H9 (cell line): ENCODE data around the gene CTU2. TPM values are rescaled to one million over a fixed set of nuclear protein-coding genes. Genes with fewer than 3 reads are reported as not detected.

Source experiments
- DNase-seq: peaks from one replicate; pipeline ENCODE4 v3.0.0-alpha.2; 2017
- H2AFZ ChIP-seq: one replicate; pipeline ENCODE4 v1.6.1; 2013; ENCODE audit warnings: mild to moderate bottlenecking, low read length, control low read depth, moderate library complexity
- H2AK5ac ChIP-seq: 2 replicates; pipeline ENCODE4 v1.6.1; 2013; ENCODE audit warnings: low read length, control low read depth, mixed read lengths; ENCODE audit not compliant: insufficient read length
- H2BK120ac ChIP-seq: one replicate; pipeline ENCODE4 v1.6.1; 2013; ENCODE audit warnings: low read depth, mild to moderate bottlenecking, low read length, control low read depth, inconsistent platforms; ENCODE audit not compliant: poor library complexity, severe bottlenecking
- H2BK12ac ChIP-seq: 2 replicates; pipeline ENCODE4 v1.6.1; 2013; ENCODE audit warnings: low read length, control low read depth, mixed read lengths, low read depth; ENCODE audit not compliant: insufficient read length
- H2BK15ac ChIP-seq: 2 replicates; pipeline ENCODE4 v1.6.1; 2013; ENCODE audit warnings: low read depth, low read length, control low read depth
- H2BK20ac ChIP-seq: one replicate; pipeline ENCODE4 v1.6.1; 2013; ENCODE audit warnings: low read depth, mild to moderate bottlenecking, low read length, control low read depth, inconsistent platforms; ENCODE audit not compliant: poor library complexity, severe bottlenecking
- H2BK5ac ChIP-seq: 2 replicates; pipeline ENCODE4 v1.6.1; 2013; ENCODE audit warnings: low read length, control low read depth, mixed read lengths; ENCODE audit not compliant: insufficient read length
- H3K14ac ChIP-seq: 2 replicates; pipeline ENCODE4 v1.6.1; 2013; ENCODE audit warnings: low read length, control low read depth; ENCODE audit not compliant: insufficient read depth
- H3K18ac ChIP-seq: 2 replicates; pipeline ENCODE4 v1.6.1; 2013; ENCODE audit warnings: low read depth, mild to moderate bottlenecking, mixed read lengths, low read length, control low read depth; ENCODE audit not compliant: insufficient read length
- H3K23ac ChIP-seq: 2 replicates; pipeline ENCODE4 v1.6.1; 2013; ENCODE audit warnings: low read length, control low read depth, mixed read lengths, low read depth; ENCODE audit not compliant: insufficient read length
- H3K23me2 ChIP-seq: 2 replicates; pipeline ENCODE4 v1.6.1; 2013; ENCODE audit warnings: low read depth, mild to moderate bottlenecking, mixed read lengths, low read length, control low read depth; ENCODE audit not compliant: insufficient read length, poor library complexity, severe bottlenecking
- H3K27ac ChIP-seq: 2 replicates; pipeline ENCODE4 v1.5.1; 2013; ENCODE audit warnings: low read length, control low read depth, mixed read lengths, low read depth; ENCODE audit not compliant: insufficient read length
- H3K27me3 ChIP-seq: 2 replicates; pipeline ENCODE4 v1.6.1; 2013; ENCODE audit warnings: low read length, control low read depth, inconsistent platforms; ENCODE audit not compliant: insufficient read depth
- H3K4ac ChIP-seq: 2 replicates; pipeline ENCODE4 v1.6.1; 2013; ENCODE audit warnings: low read depth, mild to moderate bottlenecking, control low read depth, inconsistent platforms, low read length, moderate library complexity
- H3K4me1 ChIP-seq: 2 replicates; pipeline ENCODE4 v1.6.1; 2013; ENCODE audit warnings: low read length, control low read depth, inconsistent platforms; ENCODE audit not compliant: insufficient read depth
- H3K4me2 ChIP-seq: 2 replicates; pipeline ENCODE4 v1.6.1; 2013; ENCODE audit warnings: low read length, control low read depth, mixed read lengths; ENCODE audit not compliant: insufficient read length, insufficient read depth
- H3K56ac ChIP-seq: 2 replicates; pipeline ENCODE4 v1.6.1; 2013; ENCODE audit warnings: low read depth, mild to moderate bottlenecking, mixed read lengths, low read length, control low read depth; ENCODE audit not compliant: insufficient read length
- H3K79me1 ChIP-seq: 2 replicates; pipeline ENCODE4 v1.6.1; 2013; ENCODE audit warnings: low read depth, mild to moderate bottlenecking, moderate library complexity, low read length, control low read depth, inconsistent platforms; ENCODE audit not compliant: insufficient read depth, poor library complexity, severe bottlenecking
- H3K79me2 ChIP-seq: 2 replicates; pipeline ENCODE4 v1.6.1; 2013; ENCODE audit warnings: low read length, control low read depth, inconsistent platforms; ENCODE audit not compliant: insufficient read depth
- H3K9ac ChIP-seq: 2 replicates; pipeline ENCODE4 v1.6.1; 2013; ENCODE audit warnings: low read length, control low read depth, mixed read lengths; ENCODE audit not compliant: insufficient read length; ENCODE audit errors: extremely low read depth
- H3K9me3 ChIP-seq: one replicate; pipeline ENCODE4 v1.6.1; 2013; ENCODE audit warnings: low read depth, low read length, inconsistent platforms; ENCODE audit not compliant: control insufficient read depth
- H3T11ph ChIP-seq: one replicate; pipeline ENCODE4 v1.6.1; 2013; ENCODE audit warnings: mild to moderate bottlenecking, low read length, control low read depth, inconsistent platforms
- H4K20me1 ChIP-seq: one replicate; pipeline ENCODE4 v1.6.1; 2013; ENCODE audit not compliant: control insufficient read depth, insufficient read length, insufficient read depth
- H4K5ac ChIP-seq: 2 replicates; pipeline ENCODE4 v1.6.1; 2013; ENCODE audit warnings: low read depth, mild to moderate bottlenecking, mixed read lengths, low read length, control low read depth; ENCODE audit not compliant: insufficient read length
- H4K8ac ChIP-seq: replicated peaks from 2 replicates; pipeline ENCODE4 v1.6.1; 2013; ENCODE audit warnings: low read length, control low read depth, mixed read lengths, low read depth; ENCODE audit not compliant: insufficient read length
- H4K91ac ChIP-seq: 2 replicates; pipeline ENCODE4 v1.6.1; 2013; ENCODE audit warnings: low read depth, mild to moderate bottlenecking, moderate library complexity, mixed read lengths, low read length, control low read depth; ENCODE audit not compliant: insufficient read length
- H3K27ac Mint-ChIP-seq, 3 experiments: 2 replicates in 2 of 3; 3 replicates in 1 of 3; pipeline ENCODE4 v1.8.0; 2020 to 2021; ENCODE audit warnings: mixed read lengths in 3 of 3, mild to moderate bottlenecking in 1 of 3, moderate library complexity in 1 of 3
- H3K27me3 Mint-ChIP-seq: 2 replicates; pipeline ENCODE4 v1.8.0; 2021; ENCODE audit warnings: low read depth, mild to moderate bottlenecking, moderate library complexity, mixed read lengths
- H3K36me3 Mint-ChIP-seq, 3 experiments: 2 replicates in 2 of 3; 3 replicates in 1 of 3; pipeline ENCODE4 v1.8.0; 2020 to 2021; ENCODE audit warnings: low read depth in 3 of 3, mixed read lengths in 3 of 3; ENCODE audit not compliant: insufficient read depth in 1 of 3
- H3K4me1 Mint-ChIP-seq, 2 experiments: 2 replicates each; pipeline ENCODE4 v1.8.0; 2020; ENCODE audit warnings: mixed read lengths in 2 of 2
- H3K4me3 Mint-ChIP-seq, 2 experiments: 2 replicates in 1 of 2; 3 replicates in 1 of 2; pipeline ENCODE4 v1.8.0; 2020 to 2021; ENCODE audit warnings: mild to moderate bottlenecking in 2 of 2, mixed read lengths in 2 of 2, moderate library complexity in 1 of 2
- H3K9me3 Mint-ChIP-seq, 2 experiments: 2 replicates in 1 of 2; 3 replicates in 1 of 2; pipeline ENCODE4 v1.8.0; 2020; ENCODE audit warnings: mild to moderate bottlenecking in 2 of 2, mixed read lengths in 2 of 2, moderate library complexity in 1 of 2
- CTCF ChIP-seq: fragments of 200-600 bp; sonication (generic); conservative IDR thresholded peaks from 3 replicates; pipeline ENCODE4 v1.8.0; 2021; ENCODE audit warnings: antibody characterized with exemption, mild to moderate bottlenecking
- whole genome bisulfite sequencing: extraction: QIAGEN DNeasy Blood & Tissue Kit; methylation state at CpG from one replicate; pipeline ENCODE4 v1.1.7; 2013; ENCODE audit warnings: missing lambda C conversion rate, low lambda C conversion rate, mixed read lengths; ENCODE audit not compliant: insufficient read length; ENCODE audit errors: extremely low coverage; 5-methylcytosine and 5-hydroxymethylcytosine counted together
- total RNA-seq: library from RNA; stranded (reverse); gene quantifications from 2 replicates; pipeline ENCODE4 v1.2.1, GENCODE V29; 2021

Gene CTU2
- total RNA-seq, 1 experiment from 2014 or later = 32.8 TPM

GRCh38 chr16:88686062-88686438 lies 20.3 kb upstream of the CTU2 start:
- Histone ChIP-seq H2AFZ (no peak overlapping the region), H3K9ac (no peak overlapping the region), H3K79me2 (no peaks in the 10 kb centered on the region), H2BK120ac (no peak overlapping the region), H4K8ac (no peak overlapping the region), H3K79me1 (no peaks in the 10 kb centered on the region), H3K23me2 (peaks cover 12% of the 10 kb centered on the region), H3K14ac (no peak overlapping the region), H3K27ac (no peak overlapping the region), H4K20me1 (no peaks in the 10 kb centered on the region), H2BK12ac (no peak overlapping the region), H3K4me1 (no peaks in the 10 kb centered on the region), H3K23ac (no peak overlapping the region), H2AK5ac (no peak overlapping the region), H3K9me3 (no peaks in the 10 kb centered on the region), H3K4ac (no peak overlapping the region), H2BK5ac (no peak overlapping the region), H3K4me2 (peak overlapping the region; percentile 48), H3K27me3 (no peaks in the 10 kb centered on the region; the same call in 1 of the 2 replicates), H3K56ac (no peak overlapping the region), H3T11ph (no peak overlapping the region), H2BK20ac (no peak overlapping the region), H4K5ac (no peak overlapping the region), H2BK15ac (no peak overlapping the region), H3K18ac (no peak overlapping the region), H4K91ac (no peak overlapping the region)
- H3K36me3 Mint-ChIP-seq = no peaks in the 10 kb centered on the region
- no peak for DNase-seq
- peaks cover 39% of the 10 kb centered on the region for H3K27me3 Mint-ChIP-seq
- H3K27ac Mint-ChIP-seq = no peak overlapping the region
- peaks cover 19 to 26% of the 10 kb centered on the region in 2 experiments for H3K4me1 Mint-ChIP-seq
- no peaks in the 10 kb centered on the region for H3K9me3 Mint-ChIP-seq
- H3K4me3 Mint-ChIP-seq = peak overlapping the region; percentile 75 to 83
- no peak for TF ChIP-seq CTCF
- no CpG with 5 or more reads among the region's 25 CpGs for WGBS
